HG02840 (cell line): ENCODE measurements around the gene CDH13.

ENCODE experiments used
- ATAC-seq: cut with Tn5 transposase; IDR thresholded peaks from one replicate; pipeline ENCODE4 v1.9.1; 2021; ENCODE audit warnings: mild to moderate bottlenecking, moderate library complexity, moderate number of reproducible peaks; ENCODE audit not compliant: unreplicated experiment, low FRiP score

The CDH13 gene

DNA sequence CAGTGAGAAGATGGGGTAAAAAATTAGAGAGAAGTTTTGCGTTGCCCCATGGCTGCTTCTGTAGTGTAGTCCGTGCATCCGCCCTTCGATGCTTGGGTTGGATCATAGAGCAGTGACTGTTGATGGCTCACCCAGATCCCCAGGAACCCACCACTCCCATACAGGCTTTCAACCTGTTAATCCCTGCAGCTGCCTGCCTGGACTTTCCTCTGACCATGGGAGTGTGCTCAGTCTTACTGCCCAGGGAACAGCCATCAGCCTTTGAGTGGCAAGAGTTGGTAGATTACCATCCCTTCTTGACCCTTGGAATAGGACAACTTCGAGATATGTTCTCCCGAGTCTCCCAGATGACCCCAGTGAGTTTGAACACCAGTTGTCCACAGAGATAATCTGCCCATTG, 881.5 kb downstream of the CDH13 start:
- ATAC-seq: no peak

DNA sequence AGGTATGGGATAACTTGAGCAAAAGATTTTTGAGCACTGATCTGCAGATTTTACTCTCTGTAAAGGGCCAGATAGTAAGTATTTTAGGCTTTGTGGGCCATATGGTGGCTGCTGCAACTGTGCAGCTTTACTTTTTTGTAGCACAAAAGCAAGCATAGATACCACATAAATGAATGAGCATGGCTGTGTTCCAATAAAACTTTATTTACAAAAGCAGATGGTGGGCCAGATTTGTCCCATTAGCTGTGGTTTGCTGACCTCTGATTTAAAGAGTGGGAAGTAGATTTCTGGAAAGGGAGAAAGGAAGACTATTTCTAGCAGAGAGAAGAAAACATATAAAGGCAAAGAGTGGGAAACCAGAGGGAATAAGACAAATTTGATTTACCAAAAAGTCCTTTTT, 882.5 kb downstream of the CDH13 start:
- no peak for ATAC-seq

DNA sequence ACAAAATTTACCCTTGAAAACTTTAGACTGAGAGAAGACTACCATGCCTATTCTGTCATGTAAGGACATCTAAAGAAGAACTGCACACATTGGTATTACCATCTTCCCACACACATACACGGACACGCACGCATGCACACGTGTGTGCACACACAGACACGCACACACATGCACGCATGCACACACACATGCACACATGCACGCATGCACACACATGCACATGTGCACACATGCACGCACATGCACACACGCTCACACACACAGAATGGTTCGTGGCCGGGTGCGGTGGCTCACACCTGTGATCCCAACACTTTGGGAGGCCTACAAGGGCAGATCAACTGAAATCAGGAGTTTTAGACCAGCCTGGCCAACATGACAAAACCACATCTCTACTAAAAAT, 884.1 kb downstream of the CDH13 start:
- ATAC-seq: no peak

DNA sequence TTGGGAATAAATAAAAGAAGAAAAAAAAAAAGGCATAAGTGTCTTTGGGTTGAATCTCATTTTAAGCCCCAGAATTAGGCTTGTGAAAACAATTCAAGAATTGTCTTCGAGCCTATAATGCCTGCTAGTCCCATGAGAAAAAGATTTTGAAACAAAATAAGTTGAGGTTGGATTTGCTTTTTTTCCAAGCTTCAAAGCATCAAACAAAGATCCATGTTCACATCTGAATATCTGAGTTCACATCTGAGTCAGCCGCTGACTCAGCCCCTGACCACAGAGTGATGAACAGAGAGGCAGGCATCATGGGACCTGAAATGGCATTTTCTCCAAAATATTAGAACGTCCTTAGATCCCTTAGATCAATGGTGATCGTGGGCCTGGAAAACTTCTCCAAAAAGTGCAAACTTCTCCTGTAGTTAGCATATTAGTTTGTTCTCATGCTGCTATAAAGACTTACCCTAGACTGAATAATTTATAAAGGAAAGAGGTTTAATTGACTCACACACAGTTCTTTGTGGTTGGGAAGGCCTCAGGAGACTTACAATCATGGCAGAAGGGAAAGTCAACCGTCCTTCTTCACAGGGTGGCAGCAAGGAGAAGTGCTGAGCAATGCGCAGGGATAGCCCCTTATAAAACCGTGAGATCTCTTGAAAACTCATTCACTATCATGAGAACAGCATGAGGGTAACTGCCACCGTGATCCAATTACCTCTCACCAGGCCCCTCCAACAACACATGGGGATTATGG, 886.4 kb downstream of the CDH13 start:
- no peak for ATAC-seq

DNA sequence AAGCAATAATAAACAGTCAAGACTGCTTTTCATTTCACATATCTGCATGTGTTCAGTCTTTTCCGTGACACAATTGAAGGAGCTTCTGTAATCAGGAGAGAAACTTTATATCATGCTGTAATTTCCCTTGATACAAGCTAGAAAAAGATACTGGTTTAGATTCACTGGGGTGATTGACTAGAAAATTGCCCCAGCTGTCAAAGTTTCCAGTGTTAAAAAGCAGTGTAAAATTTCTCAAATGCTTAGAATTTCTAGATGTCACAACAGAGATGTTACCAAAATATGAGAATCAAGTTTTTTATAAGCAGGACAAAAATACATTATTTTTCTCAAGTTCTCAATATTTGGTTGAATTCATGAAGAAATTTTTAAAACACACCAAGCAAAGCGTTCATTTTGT, 888.6 kb downstream of the CDH13 start:
- ATAC-seq: no peak

DNA sequence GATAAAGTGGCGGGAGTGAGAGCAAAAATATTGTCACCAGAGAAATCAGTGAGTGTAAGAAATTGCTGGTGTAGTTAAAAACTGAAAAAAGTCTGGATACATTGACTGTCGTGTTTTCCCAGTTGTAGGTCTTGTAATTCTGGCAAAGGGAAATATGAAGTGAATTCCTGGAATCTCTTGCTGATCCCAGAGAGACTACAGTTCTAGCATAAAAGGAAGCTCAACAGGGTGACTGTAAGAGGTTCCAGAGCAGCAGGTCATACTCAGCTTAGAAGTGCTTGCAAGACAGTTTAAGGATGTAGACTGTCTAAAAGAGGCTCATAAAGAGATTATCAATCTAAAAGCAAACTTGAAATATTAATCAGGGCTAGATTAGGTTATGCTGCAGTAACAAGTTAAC, 890.2 kb downstream of the CDH13 start:
- no peak for ATAC-seq

DNA sequence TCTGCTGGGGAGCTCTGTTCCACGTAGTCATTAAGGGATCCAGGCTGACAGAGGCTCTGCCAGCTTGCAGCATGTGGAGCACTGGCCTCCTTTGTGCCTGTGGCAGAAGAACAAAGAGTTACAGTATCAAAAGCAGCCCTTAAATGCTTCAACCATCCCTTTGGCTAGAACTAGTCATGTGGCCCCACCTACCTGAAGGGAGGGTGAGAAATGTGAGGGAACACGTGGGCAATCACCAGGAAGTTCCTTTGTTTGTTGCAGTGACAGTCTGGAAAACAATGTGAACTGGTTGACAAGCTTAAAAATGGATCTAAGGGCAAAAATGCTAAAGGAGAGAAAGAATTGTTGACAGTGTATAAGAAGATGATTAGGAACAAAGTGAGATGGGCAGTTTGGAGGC, 890.6 kb downstream of the CDH13 start:
- ATAC-seq: no peak

DNA sequence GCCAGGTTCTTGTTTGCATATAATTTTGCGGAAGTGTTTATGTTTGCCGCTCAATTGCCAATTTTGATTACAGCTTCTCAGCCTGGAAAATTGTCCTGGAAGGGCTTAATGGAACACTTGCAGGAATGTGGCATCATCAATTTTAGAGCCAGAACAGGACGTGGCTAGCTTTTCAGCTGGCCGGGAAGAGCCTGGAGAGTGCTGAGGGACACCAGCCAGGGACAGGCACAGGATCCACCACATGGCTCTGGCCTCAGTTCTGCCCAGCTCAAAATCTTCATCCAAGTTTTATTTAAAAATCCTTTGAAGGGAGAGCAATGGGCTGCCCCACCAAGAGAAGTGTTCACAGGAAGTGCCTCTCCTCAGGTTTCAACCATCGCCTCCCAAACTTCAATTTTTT, 893.8 kb downstream of the CDH13 start:
- ATAC-seq: no peak

DNA sequence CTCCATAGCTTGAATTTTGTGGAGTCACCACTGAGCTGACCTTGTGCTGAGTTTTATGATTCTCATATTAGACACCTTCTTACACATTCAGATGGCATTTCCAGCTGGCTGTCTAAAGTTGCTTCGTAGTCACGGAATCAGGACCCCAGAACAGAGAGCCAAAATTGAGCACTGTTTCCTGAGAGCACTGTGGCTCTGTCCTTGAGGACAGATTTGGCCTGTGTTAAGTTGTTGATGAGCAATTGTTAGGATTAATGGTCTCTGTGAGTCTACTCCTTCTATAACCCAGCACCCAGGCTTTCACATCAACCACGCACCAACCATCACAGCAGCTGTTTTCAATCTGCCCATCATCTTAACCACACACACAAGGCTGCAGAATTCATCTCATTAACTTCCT, 903.5 kb downstream of the CDH13 start:
- ATAC-seq: no peak

DNA sequence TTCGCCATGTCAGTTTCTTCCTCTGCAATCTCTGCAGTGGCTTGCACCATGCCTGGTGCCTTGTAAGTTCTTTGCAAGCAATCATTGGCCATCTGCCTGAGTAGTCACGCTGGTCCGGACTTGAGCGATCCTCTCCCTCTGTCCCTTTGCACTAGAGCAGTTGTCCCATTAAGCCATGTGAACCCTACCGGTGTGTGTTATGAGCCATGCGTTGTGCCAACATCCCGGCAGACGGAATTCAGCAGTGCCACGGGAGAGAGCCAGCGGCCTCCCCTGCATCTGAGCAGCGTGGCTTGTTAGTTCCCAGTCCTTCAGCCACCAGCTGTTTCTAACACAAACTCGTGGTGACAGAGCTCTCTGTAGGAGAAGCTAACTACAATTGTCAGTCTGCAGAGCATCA, 905.9 kb downstream of the CDH13 start:
- ATAC-seq: no peak

DNA sequence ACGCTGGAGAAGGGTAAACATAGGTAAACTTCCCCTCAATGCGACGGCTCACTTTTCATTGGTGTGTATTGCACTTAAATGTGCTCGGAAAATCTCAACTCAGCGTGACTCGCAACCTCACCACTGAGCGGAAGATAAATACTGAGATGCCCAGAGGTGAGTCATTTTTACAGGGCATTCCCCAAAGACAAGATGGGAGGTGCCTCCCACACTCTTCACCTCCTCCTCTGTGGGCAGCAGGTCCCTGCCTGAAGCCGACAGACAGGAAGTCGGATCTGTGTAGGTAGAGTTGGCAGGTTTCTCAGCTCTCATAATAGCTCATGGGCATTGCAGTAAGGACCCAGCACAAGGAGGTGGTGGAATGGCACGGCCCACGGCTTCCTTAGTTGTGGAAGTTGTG, 906.4 kb downstream of the CDH13 start:
- no peak for ATAC-seq

DNA sequence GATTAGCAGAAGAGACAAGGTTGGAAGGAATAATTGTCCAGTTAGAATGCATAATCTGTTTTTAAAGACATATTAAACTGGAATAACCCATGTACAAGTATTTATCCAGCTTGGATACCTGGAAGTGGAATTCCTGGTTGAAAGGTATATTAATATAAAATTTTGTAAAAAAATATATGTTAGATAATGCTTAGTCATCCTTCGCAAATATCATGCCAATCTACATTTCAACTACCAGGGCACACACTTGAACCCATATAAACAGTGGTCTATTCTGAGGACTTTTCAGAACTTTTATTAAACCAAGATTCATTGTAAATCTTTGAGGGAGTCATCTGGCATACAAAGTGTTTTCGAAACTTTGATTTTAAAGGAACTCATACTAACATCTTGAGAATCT, 911.9 kb downstream of the CDH13 start:
- ATAC-seq: no peak

DNA sequence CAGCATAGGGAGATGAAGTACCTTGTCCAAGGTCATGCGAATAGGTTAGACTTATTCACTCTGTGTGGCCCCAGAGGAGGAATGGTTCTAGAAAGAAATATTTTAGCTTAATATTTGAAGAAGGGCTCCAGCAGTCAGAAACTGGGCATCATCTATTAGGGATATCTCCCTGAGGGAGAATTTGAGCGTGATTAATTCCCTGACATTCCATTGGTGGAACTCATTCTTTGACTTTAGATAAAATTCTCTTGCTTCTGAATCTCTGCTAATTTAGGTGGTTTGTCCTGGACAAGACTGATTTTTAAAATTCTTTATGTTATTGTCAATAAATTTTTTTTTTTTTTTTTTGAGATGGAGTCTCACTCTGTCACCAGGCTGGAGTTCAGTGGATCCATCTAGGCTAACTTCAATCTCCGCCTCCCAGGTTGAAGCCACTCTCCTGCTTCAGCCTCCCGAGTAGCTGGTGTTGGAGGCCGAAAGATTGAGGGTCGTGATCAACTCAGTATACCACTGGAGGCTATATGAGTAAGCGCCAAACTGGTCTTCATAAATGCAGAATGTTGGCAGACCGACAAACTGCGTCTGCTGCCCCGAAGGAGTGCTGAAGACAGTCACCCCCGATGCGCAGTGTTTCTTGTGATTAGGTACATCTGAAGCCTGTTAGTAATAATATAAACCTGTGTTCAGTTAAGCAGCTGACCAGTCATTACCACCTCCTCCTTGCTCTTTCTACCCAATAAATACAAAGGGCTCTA, 913.1 kb downstream of the CDH13 start:
- ATAC-seq: no peak

DNA sequence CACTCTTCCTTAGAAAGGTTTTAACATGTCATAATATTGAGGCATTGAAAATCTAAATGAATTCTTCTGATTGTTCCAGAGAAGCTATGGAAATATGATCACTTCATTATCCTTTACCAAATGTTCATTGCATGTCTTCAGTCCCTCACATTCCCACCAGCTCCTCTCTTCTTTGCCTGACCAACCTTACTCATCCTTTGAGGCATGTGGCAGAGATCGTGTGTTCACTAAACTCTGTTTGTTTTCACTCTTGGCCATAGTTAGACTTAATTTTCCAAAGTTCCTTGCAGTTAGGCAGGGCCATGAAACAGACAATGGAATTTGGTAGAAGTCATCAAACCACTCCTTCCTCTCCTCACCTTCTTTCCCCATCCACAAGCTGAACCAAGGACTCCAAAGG, 914.5 kb downstream of the CDH13 start:
- ATAC-seq: no peak

DNA sequence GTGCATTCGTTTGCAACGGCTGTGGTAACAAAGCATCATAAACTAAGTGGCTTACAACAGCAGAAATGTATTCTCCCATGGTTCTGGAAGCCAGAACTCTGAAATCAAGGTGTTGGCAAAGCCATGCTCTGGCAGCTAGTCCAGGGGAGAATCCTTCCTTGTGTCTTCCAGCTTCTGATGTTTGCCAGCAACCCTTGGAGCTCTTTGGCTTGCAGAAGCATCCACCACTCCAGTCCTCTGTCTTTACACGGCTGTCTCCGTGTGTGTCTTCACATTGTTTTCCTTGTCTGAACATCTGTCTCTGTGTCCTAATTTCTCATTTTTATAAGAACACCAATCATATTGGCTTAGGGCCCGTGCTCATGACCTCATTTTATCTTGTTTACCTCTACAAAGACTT, 915.7 kb downstream of the CDH13 start:
- ATAC-seq: no peak

DNA sequence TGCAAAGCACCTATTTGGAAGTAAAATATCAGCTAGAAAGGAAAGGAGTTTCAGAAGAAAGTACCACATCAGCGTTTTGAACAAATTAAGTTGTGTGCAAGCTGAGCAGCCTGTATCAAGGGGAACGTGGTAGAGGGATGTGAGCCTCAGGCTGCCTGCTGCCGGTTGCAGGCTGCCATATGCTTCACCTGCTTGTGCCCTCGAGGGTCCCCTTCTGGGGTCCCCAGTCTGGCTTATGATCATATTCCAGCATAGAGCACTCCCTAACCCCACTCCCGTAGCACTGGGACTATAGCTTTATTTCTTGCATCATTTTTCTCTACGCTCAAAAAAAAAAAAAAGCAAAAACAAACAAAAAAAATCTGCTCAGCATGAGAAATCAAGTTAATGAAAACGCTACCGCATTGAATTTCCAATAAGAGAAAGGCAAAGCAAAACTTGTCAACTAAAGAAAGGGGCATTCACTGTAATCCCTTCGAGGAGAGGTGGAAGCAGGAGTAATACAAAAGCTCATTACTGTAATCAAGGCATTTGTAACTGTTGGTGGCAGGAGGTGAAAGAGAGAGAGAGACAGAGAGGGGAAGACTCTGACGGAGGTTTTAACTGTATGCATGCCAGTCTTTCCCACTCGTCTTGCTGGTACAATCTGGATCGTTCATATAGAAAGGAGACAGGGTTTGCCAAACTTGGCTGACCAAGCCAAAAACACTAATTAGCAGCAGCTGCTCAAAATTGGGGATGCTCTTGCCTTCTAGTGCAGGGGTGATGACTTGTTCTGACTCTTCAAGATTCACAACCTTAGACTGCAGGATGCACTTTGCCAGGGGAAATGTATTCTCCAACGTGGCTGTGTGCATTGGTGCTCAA, 922.8 kb downstream of the CDH13 start:
- no peak for ATAC-seq

DNA sequence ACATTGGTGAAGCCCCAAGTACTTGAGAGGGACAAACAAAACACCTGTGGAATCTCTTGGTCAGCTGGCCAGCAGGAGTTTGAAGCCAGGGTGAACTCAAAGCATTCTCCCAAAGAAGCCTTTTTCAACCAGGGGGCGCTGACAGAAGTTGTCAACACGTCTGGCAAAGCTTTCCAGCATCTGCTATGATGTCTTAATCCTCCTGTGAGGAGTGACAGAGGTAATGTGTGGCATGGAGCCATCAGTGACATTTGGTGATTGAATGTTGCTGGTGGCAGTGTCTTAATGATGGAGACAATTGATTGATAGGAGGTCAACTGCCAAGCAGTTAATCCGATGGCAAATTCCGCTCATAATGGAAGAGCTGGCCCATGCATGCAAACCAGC, 923.4 kb downstream of the CDH13 start:
- no peak for ATAC-seq

DNA sequence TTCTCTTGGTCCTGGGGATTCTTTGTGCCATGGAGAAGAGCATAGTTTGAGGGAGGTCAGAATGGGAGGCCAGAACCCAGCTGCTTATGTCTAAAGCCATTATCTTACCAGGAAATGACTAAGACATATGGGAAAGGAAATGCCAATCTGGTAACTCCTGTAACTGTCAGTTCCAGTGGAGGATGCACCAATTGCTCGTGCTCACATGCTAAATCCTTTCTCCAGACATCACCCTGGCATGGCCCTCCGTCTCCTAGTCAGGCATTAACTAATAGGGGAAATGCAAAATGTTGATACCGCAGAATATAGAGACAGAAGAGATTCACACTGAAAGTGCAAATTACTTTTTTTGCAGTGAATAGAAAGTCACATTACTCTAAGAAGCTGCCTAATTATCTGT, 925.5 kb downstream of the CDH13 start:
- no peak for ATAC-seq

DNA sequence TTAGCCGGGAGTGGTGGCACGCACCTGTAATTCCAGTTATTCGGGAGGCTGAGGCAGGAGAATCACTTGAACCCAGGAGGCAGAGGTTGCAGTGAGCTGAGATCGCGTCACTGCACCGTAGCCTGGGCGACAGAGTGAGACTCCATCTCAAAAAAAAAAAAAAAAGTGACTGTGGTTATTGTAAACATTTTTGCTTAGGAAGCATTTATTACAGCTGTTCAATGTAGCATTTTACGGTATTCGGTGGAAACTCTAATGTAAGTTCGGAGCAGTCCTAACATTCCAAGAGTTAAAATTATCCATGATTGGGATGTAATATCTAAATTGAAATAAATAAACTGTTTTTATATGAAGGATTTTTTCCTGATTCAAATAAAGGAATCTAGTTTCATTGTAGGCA, 926.2 kb downstream of the CDH13 start:
- no peak for ATAC-seq

DNA sequence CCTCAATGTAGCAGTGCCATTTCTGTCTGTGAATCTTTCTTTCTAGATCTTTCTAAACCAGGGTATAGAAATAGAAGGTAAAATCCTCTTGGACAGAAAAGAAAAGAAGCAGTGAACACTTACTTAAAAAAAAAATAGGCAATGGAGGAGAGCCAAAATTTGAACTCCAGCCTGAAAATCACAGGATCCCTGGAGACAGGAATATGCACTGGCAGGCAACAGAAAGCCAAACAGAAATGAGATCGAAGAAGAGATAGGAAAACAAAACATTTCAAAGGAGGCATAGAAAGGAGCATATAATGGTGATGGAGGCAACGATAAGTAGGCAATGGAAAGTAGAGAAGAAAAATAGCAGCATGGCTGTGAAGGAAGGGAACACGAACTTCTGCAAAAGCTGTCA, 927.3 kb downstream of the CDH13 start:
- ATAC-seq: no peak

DNA sequence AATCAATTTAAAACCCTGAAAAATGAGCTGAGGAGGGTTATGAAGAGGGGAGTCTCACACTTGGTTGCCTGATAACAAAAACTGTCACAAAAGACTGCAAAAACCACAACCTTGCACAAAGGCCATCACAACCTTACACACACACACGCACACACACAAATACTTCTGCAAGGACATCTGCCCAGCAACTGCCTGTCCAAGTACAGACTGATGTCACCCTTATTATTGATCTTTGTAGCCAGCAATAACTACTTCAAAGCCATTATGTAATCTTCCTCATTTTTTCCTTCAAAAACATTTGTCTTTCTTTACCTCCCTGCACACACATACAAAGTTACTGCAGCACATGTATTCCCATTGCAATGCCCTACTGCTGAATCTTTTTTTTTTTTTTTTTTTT, 927.8 kb downstream of the CDH13 start:
- no peak for ATAC-seq
